Measurements from ENCODE around the gene CFL2. TPM values are rescaled to one million over a fixed set of nuclear protein-coding genes. Genes with fewer than 3 reads are reported as not detected.

The CFL2 gene
- polyA plus RNA-seq, 3 donors = 2.0 to 3.8 (median 3.5) TPM

- WGBS (ENCODE audit: insufficient coverage) = no CpG with 5 or more reads among the region's 1 CpG
- Histone ChIP-seq H2AFZ (ENCODE audit: insufficient read depth, low read depth, low read length, poor library complexity, severe bottlenecking) (no peak overlapping the region), H3K4me3 (replicated peaks in 1 of 3; ENCODE audit: low read depth in 2 of 3, low read length in 3 of 3) (no peak overlapping the region), H3K4me1 (ENCODE audit: control insufficient read depth in 1 of 2, insufficient read depth in 2 of 2, low read length in 2 of 2) (no peaks in the 10 kb centered on the region), H3K27ac (ENCODE audit: low read depth in 1 of 2, low read length in 2 of 2) (no peak overlapping the region), H3K36me3 (replicated peaks in 1 of 2; ENCODE audit: control insufficient read depth in 1 of 2, insufficient read depth in 2 of 2, low read length in 2 of 2) (peaks cover 73 to 89% of the 10 kb centered on the region in 2 donors), H3K9me3 (replicated peaks in 1 of 2; ENCODE audit: control insufficient read depth in 1 of 2, insufficient read depth in 1 of 2, low read length in 2 of 2) (no peaks in the 10 kb centered on the region), H3K79me2 (ENCODE audit: insufficient read depth, low read length) (no peaks in the 10 kb centered on the region), H3K9ac (ENCODE audit: insufficient read depth, low read length, poor library complexity, severe bottlenecking) (no peak overlapping the region), H3K4me2 (replicated peaks; ENCODE audit: extremely low read depth, low read length, poor library complexity, severe bottlenecking) (no peak overlapping the region), H3K27me3 (ENCODE audit: control insufficient read depth in 2 of 2, insufficient read depth in 2 of 2, low read length in 2 of 2) (no peaks in the 10 kb centered on the region), H4K20me1 (ENCODE audit: insufficient read depth, low read length) (no peaks in the 10 kb centered on the region)
- Mint-ChIP-seq H3K9me3 (no peaks in the 10 kb centered on the region), H3K4me3 (no peak overlapping the region), H3K27me3 (ENCODE audit: low read depth in 3 of 3) (no peaks in the 10 kb centered on the region), H3K36me3 (peaks cover 51 to 84% of the 10 kb centered on the region in 2 donors), H3K4me1 (no peaks in the 10 kb centered on the region), H3K27ac (peak overlapping the region in 1 of 7 donors; percentile 24)
- DNase-seq = no peak
- TF ChIP-seq CTCF (IDR thresholded peaks at IDR 0.05) = no peak
- intact Hi-C loops (cut with micrococcal nuclease) = loop anchor here in 1 of 2 donors (10.0 kb wide), 1 partner anchor 170 kb away; no protein-coding TSS in a partner anchor
Observed at GRCh38 chr14:34754687-34755086, 40.3 kb upstream of the CFL2 start.

GRCh38 chr14:34750670-34751069 is 36.3 kb upstream of the CFL2 start:
- Mint-ChIP-seq H3K36me3 (peaks cover 39 to 56% of the 10 kb centered on the region in 2 donors), H3K9me3 (no peaks in the 10 kb centered on the region), H3K27ac (peak overlapping the region in 1 of 7 donors; percentile 3), H3K4me3 (no peak overlapping the region), H3K27me3 (ENCODE audit: low read depth in 3 of 3) (no peaks in the 10 kb centered on the region), H3K4me1 (no peaks in the 10 kb centered on the region)
- no peaks in the 10 kb centered on the region for H4K20me1 ChIP-seq (ENCODE audit: insufficient read depth, low read length)
- H3K4me1 ChIP-seq (ENCODE audit: control insufficient read depth in 1 of 2, insufficient read depth in 2 of 2, low read length in 2 of 2) = no peaks in the 10 kb centered on the region
- no peaks in the 10 kb centered on the region for H3K9me3 ChIP-seq (replicated peaks in 1 of 2; ENCODE audit: control insufficient read depth in 1 of 2, insufficient read depth in 1 of 2, low read length in 2 of 2)
- no peak overlapping the region for H3K4me3 ChIP-seq (replicated peaks in 1 of 3; ENCODE audit: low read depth in 2 of 3, low read length in 3 of 3)
- no peak overlapping the region for H3K27ac ChIP-seq (ENCODE audit: low read depth in 1 of 2, low read length in 2 of 2)
- H2AFZ ChIP-seq (ENCODE audit: insufficient read depth, low read depth, low read length, poor library complexity, severe bottlenecking) = no peak overlapping the region
- no peak overlapping the region for H3K4me2 ChIP-seq (replicated peaks; ENCODE audit: extremely low read depth, low read length, poor library complexity, severe bottlenecking)
- H3K79me2 ChIP-seq (ENCODE audit: insufficient read depth, low read length) = no peaks in the 10 kb centered on the region
- no peak for DNase-seq
- no peak for TF ChIP-seq CTCF (IDR thresholded peaks at IDR 0.05)
- H3K9ac ChIP-seq (ENCODE audit: insufficient read depth, low read length, poor library complexity, severe bottlenecking) = no peak overlapping the region
- no peaks in the 10 kb centered on the region for H3K27me3 ChIP-seq (ENCODE audit: control insufficient read depth in 2 of 2, insufficient read depth in 2 of 2, low read length in 2 of 2)
- peaks cover 41 to 52% of the 10 kb centered on the region in 2 donors for H3K36me3 ChIP-seq (replicated peaks in 1 of 2; ENCODE audit: control insufficient read depth in 1 of 2, insufficient read depth in 2 of 2, low read length in 2 of 2)
- intact Hi-C loops (cut with micrococcal nuclease) = loop anchor here in 1 of 2 donors (10.0 kb wide), 1 partner anchor 166 kb away; no protein-coding TSS in a partner anchor
